Stomach (tissue), 4 donors: ENCODE results near the gene TOX2.

Experiments
- CTCF ChIP-seq, 7 experiments: fragments of 450-650 bp in 4 of 7; fragments of 200-600 bp in 3 of 7; sonication (generic) in 3 of 7; IDR thresholded peaks; one replicate each; pipeline ENCODE4 v1.5.1; 2016 to 2019; ENCODE audit warnings: antibody characterized with exemption in 7 of 7, control low read depth in 2 of 7, mild to moderate bottlenecking in 1 of 7
- EP300 ChIP-seq: sonication (generic); formaldehyde crosslinking; IDR thresholded peaks from one replicate; pipeline ENCODE4 v1.6.1; 2017; ENCODE audit warnings: antibody characterized with exemption
- POLR2A ChIP-seq, 4 donors: fragments of 450-650 bp; IDR thresholded peaks; one replicate each; pipeline ENCODE4 v1.6.1; 2016; ENCODE audit warnings: antibody characterized with exemption in 4 of 4, control low read depth in 2 of 4, mild to moderate bottlenecking in 1 of 4, moderate library complexity in 1 of 4
- POLR2AphosphoS5 ChIP-seq, 3 donors: sonication (generic); formaldehyde crosslinking; IDR thresholded peaks; one replicate each; pipeline ENCODE4 v1.6.1; 2016; ENCODE audit warnings: antibody characterized with exemption in 3 of 3

GRCh38 chr20:44006126-44006525 lies 91.5 kb downstream of the TOX2 start:
- TF ChIP-seq CTCF (IDR thresholded peaks at IDR 0.05) (no peak), POLR2AphosphoS5 (IDR thresholded peaks at IDR 0.05) (no peak), POLR2A (IDR thresholded peaks at IDR 0.05) (no peak), EP300 (no peak)
